ENCODE results near the gene GALNT12.

GALNT12 gene

GRCh38 chr9:98797491-98797890 is 10.0 kb upstream of the GALNT12 start:
- no peak for DNase-seq (ENCODE audit: extremely low read depth, low read depth)

GRCh38 chr9:98798254-98798653 is 9.2 kb upstream of the GALNT12 start:
- no peak for TF ChIP-seq CTCF (IDR thresholded peaks at IDR 0.05; ENCODE audit: low read depth, low read length)
- DNase-seq (ENCODE audit: extremely low read depth, low read depth): no peak

More at GRCh38 chr9:98797491-98797890, 10.0 kb upstream of the GALNT12 start:
- no peak for TF ChIP-seq CTCF (IDR thresholded peaks at IDR 0.05; ENCODE audit: low read depth, low read length)

GRCh38 chr9:98801561-98801960 is 5.9 kb upstream of the GALNT12 start:
- TF ChIP-seq CTCF (IDR thresholded peaks at IDR 0.05; ENCODE audit: low read depth, low read length): no peak
- DNase-seq (ENCODE audit: extremely low read depth, low read depth): no peak

- no peak for TF ChIP-seq CTCF (IDR thresholded peaks at IDR 0.05; ENCODE audit: low read depth, low read length)
- DNase-seq (ENCODE audit: extremely low read depth, low read depth): no peak
Measured at GRCh38 chr9:98801969-98802371, 5.5 kb upstream of the GALNT12 start.

GRCh38 chr9:98804083-98804482 is 3.4 kb upstream of the GALNT12 start:
- no peak for DNase-seq (ENCODE audit: extremely low read depth, low read depth)
- TF ChIP-seq CTCF (IDR thresholded peaks at IDR 0.05; ENCODE audit: low read depth, low read length): no peak

- no peak for DNase-seq (ENCODE audit: extremely low read depth, low read depth)
Measured at GRCh38 chr9:98805506-98806272, 1.8 kb upstream of the GALNT12 start.

More at GRCh38 chr9:98805506-98806272, 1.8 kb upstream of the GALNT12 start:
- TF ChIP-seq CTCF (IDR thresholded peaks at IDR 0.05; ENCODE audit: low read depth, low read length): no peak
